ENCODE results near the gene KLHL11. TPM values are rescaled to one million over a fixed set of nuclear protein-coding genes. Genes with fewer than 3 reads are reported as not detected.
"Not testable (repeated sequence)": the region's sequence is repeated elsewhere in the genome, so short reads cannot be mapped to it uniquely, and the experiment has no call there.

Gene KLHL11
- total RNA-seq, 2 experiments from 2014 or later, result 8.9 to 9.6 TPM

DNA sequence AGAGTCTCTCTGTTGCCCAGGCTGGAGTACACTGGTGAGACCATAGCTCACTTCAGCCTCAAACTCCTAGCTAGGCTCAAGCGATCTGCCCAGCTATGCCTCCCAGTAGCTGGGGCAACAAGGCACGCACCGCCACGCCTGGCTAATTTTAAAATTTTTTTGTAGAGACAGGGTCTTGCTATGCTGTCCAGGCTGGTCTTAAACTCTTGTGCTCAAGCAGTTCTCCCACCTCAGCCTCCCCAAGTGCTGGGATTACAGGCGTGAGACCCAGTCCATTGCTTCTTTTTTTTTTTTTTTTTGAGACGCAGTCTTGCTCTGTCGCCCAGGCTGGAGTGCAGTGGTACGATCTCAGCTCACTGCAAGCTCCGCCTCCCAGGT is 9.1 kb upstream of the KLHL11 start:
- H3K9me3 Mint-ChIP-seq; H3K27ac Mint-ChIP-seq; DNase-seq; H3K4me3 Mint-ChIP-seq; H3K27me3 Mint-ChIP-seq (ENCODE audit: low read depth); H3K4me1 Mint-ChIP-seq (ENCODE audit: low read depth); intact Hi-C loops (cut with micrococcal nuclease): not testable (repeated sequence)
- CTCF ChIA-PET, result interaction anchor here (0.6 kb wide), 1 partner anchor 96 kb away, joined by 5 read pairs; no protein-coding TSS in a partner anchor
- peaks cover 38% of the 10 kb centered on the region for H3K36me3 Mint-ChIP-seq (ENCODE audit: low read depth)

DNA sequence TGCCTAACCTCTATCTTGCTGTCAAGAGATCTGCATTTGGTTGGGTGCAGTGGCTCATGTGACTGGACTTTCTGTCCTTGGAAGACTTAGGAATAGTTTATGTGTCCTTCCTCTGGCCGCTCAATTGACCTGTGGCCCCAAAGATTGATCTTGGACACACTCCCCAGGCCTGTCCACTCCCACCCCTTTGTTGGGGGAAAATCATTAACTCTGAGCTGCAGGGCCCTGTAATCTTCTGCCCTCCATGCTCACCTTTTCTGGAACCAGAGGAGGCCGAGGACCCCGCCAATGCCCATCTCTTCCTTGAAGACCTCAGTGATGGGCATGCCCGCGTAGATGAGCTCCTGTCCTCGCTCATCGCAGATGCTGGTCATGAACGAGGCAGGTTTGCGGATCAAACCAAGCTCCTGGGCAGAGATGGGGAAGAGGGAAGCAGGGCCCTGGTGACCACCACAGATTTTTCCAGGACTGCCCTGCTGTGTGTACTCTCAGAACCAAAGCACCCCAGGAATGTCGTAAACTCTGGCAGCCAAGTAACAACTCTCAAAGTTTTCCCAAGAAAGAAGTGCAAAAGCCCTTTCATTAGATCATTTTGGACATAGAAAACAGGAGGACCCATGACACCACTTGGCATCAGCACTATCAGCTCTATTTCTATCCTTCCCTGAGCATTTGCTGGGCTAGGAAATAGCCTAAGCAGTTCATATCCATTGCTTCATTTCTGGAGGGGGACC is 8.5 kb upstream of the KLHL11 start:
- CTCF ChIA-PET, result interaction anchor here (0.6 kb wide), 1 partner anchor 95 kb away, joined by 5 read pairs; no protein-coding TSS in a partner anchor
- Mint-ChIP-seq H3K4me3 (no peak overlapping the region), H3K4me1 (ENCODE audit: low read depth) (peaks cover 6% of the 10 kb centered on the region), H3K27ac (no peak overlapping the region), H3K36me3 (ENCODE audit: low read depth) (peaks cover 36% of the 10 kb centered on the region), H3K9me3 (no peaks in the 10 kb centered on the region), H3K27me3 (ENCODE audit: low read depth) (no peaks in the 10 kb centered on the region)
- intact Hi-C loops (cut with micrococcal nuclease), result no loop called here
- no peak for DNase-seq

DNA sequence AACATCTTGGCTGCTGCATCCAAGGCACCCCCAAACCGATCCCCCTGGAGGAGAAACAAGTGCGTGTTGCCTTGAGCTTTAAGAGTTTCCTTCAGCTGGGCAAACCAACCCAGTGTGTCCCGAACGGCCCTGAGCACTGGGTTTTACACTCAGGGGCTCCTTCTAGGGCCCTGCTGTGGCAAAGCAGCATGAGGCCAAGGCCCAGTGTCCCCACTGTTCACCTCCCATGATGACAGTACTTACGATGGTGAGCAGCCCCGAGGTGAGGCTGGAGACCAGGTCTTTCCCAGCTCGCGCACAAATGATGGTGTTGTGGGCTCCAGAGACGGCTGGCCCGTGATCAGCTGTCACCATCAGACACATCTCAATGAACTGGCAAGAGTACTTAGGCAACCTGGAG is 6.6 kb upstream of the KLHL11 start:
- CTCF ChIA-PET, result no interaction called here
- no peak overlapping the region for H3K27ac Mint-ChIP-seq
- no peaks in the 10 kb centered on the region for H3K9me3 Mint-ChIP-seq
- no peak for DNase-seq
- H3K4me1 Mint-ChIP-seq (ENCODE audit: low read depth), result peaks cover 10% of the 10 kb centered on the region
- no peaks in the 10 kb centered on the region for H3K27me3 Mint-ChIP-seq (ENCODE audit: low read depth)
- H3K4me3 Mint-ChIP-seq, result no peak overlapping the region
- intact Hi-C loops (cut with micrococcal nuclease), result no loop called here
- H3K36me3 Mint-ChIP-seq (ENCODE audit: low read depth), result peaks cover 37% of the 10 kb centered on the region

DNA sequence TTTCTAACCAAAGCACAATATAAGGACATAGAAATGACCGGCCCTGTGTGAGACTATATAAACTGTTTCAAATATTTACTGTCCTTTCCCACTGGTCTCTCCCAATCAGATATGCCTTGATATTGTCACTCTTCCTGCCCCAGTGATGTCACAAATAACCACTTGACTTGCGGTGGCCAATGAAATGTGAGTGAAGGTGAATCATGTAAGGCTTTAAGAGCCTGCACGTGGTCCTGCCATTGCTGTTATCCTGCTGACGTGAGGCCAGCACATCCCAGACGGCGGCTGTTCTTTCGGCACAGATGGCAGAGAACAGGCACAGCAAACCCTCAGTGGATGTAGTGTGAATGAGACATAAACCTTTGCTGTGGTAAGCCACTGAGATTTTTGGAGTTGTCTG is 5.4 kb upstream of the KLHL11 start:
- Mint-ChIP-seq H3K4me3 (no peak overlapping the region), H3K4me1 (ENCODE audit: low read depth) (peaks cover 11% of the 10 kb centered on the region), H3K36me3 (ENCODE audit: low read depth) (peaks cover 34% of the 10 kb centered on the region), H3K27me3 (ENCODE audit: low read depth) (no peaks in the 10 kb centered on the region), H3K9me3 (no peaks in the 10 kb centered on the region), H3K27ac (no peak overlapping the region)
- no peak for DNase-seq
- intact Hi-C loops (cut with micrococcal nuclease), result no loop called here
- CTCF ChIA-PET, result no interaction called here

DNA sequence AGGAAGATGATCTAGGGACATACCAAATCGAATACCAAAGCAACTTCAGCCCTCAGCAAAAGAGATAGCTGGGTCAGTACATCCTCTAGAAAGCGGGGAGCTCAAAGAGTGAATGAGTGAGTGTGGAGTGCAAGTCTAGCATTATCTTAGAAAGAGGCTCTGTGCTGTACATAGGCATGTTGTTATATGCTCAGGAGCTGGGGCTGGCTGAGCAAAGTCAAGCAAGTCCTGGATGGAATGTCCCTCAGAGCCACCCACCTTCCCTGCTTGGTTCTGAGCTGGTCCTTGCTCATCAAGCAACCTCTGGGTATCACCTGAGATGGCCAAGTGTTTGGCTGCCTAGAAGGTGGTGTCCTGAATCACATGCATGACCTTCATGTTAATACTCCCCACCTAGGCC is 4.9 kb upstream of the KLHL11 start:
- Mint-ChIP-seq H3K27ac (peak overlapping the region; percentile 56), H3K4me3 (no peak overlapping the region), H3K36me3 (ENCODE audit: low read depth) (peaks cover 34% of the 10 kb centered on the region), H3K27me3 (ENCODE audit: low read depth) (no peaks in the 10 kb centered on the region), H3K4me1 (ENCODE audit: low read depth) (peaks cover 14% of the 10 kb centered on the region), H3K9me3 (no peaks in the 10 kb centered on the region)
- DNase-seq, result no peak
- intact Hi-C loops (cut with micrococcal nuclease), result no loop called here
- CTCF ChIA-PET, result interaction anchor here (0.5 kb wide), 1 partner anchor 198 kb away, joined by 3 read pairs; no protein-coding TSS in a partner anchor

DNA sequence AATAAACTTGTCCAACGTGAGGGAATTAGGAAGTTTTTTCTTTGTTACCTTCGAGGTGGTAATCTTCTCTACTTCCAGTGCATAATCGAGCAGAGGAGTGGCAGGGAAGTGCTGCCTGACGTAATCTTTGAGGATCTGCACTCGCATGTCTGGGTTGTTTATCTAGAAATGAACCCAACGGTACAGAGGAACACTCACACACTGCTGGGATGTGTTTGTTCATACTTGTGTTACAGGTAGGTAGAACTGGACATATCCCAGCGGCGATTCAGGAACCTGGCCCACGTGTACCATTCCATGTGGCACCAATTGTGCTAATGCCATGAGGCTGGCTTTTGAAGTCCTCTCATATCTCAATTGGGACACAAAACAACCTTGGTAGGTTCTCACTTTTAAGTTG is 4.2 kb upstream of the KLHL11 start:
- intact Hi-C loops (cut with micrococcal nuclease), result loop anchor here (10.0 kb wide), 2 partner anchors 135 to 405 kb away; partner anchors contain the start of genes HAP1 and STAT5B
- peak overlapping the region; percentile 56 for H3K27ac Mint-ChIP-seq
- no peak overlapping the region for H3K4me3 Mint-ChIP-seq

DNA sequence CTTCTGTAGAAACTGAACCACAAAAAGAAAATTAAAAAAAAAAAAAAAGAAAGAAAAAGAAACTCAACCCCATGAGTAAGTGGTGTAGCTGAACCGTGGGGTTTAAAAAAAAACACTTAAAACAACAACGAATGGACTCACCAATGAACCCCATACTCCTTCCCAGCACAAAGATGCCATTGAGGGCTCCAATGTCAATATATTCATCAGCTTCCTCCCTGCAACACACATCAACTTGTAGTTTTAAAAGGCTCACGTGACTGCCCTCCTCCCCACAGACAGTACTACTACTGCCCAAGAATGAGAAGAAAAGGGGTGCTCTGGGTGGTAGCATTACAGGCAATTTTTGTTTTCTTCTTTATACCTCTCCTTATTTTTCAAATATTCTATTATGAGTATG is 3.3 kb upstream of the KLHL11 start:
- Mint-ChIP-seq H3K9me3 (no peaks in the 10 kb centered on the region), H3K27ac (peak overlapping the region; percentile 84), H3K36me3 (ENCODE audit: low read depth) (peaks cover 32% of the 10 kb centered on the region), H3K27me3 (ENCODE audit: low read depth) (no peaks in the 10 kb centered on the region), H3K4me1 (ENCODE audit: low read depth) (peaks cover 14% of the 10 kb centered on the region), H3K4me3 (no peak overlapping the region)
- no peak for DNase-seq
- CTCF ChIA-PET, result interaction anchor here (0.9 kb wide), 1 partner anchor 62 kb away, joined by 3 read pairs; the partner anchor contains the start of gene ODAD4
- intact Hi-C loops (cut with micrococcal nuclease), result loop anchor here (10.0 kb wide), 2 partner anchors 134 to 406 kb away; partner anchors contain the start of genes HAP1 and STAT5B

More for the DNA sequence above, 4.2 kb upstream of the KLHL11 start:
- H3K4me1 Mint-ChIP-seq (ENCODE audit: low read depth), result peaks cover 14% of the 10 kb centered on the region
- H3K36me3 Mint-ChIP-seq (ENCODE audit: low read depth), result peaks cover 34% of the 10 kb centered on the region
- CTCF ChIA-PET, result interaction anchor here (0.5 kb wide), 1 partner anchor 199 kb away, joined by 3 read pairs; no protein-coding TSS in a partner anchor
- DNase-seq, result no peak
- H3K27me3 Mint-ChIP-seq (ENCODE audit: low read depth), result no peaks in the 10 kb centered on the region
- H3K9me3 Mint-ChIP-seq, result no peaks in the 10 kb centered on the region

DNA sequence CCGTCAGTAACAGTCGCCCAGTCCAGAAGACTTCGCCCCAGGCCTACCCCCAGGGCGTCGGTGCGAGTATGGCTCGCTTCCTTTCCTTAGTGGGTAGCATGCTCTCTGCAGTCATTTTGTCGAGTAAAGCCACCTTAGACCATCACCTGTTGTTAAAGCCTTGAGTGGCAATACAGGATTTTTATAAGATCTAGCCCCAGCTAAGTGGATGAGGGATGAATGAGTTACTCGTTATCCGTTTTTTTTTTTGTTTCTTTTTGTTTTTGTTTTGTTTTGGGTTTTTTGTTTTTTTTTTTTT is 322 bp upstream of the KLHL11 start:
- no peak for DNase-seq
- no peaks in the 10 kb centered on the region for H3K9me3 Mint-ChIP-seq
- CTCF ChIA-PET, result interaction anchor here (1.0 to 2.6 kb wide), 3 partner anchors 26 to 202 kb away, joined by 3 to 10 read pairs (median 3); partner anchors contain the start of gene P3H4
- H3K27ac Mint-ChIP-seq, result peak overlapping the region; percentile 47
- peaks cover 25% of the 10 kb centered on the region for H3K4me1 Mint-ChIP-seq (ENCODE audit: low read depth)
- intact Hi-C loops (cut with micrococcal nuclease), result loop anchor here (1.0 to 10.0 kb wide), 7 partner anchors 29 to 409 kb away; partner anchors contain the start of genes CNP, DNAJC7, HAP1 and KLHL10
- H3K27me3 Mint-ChIP-seq (ENCODE audit: low read depth), result no peaks in the 10 kb centered on the region
- no peak overlapping the region for H3K4me3 Mint-ChIP-seq
- H3K36me3 Mint-ChIP-seq (ENCODE audit: low read depth), result peaks cover 9% of the 10 kb centered on the region

DNA sequence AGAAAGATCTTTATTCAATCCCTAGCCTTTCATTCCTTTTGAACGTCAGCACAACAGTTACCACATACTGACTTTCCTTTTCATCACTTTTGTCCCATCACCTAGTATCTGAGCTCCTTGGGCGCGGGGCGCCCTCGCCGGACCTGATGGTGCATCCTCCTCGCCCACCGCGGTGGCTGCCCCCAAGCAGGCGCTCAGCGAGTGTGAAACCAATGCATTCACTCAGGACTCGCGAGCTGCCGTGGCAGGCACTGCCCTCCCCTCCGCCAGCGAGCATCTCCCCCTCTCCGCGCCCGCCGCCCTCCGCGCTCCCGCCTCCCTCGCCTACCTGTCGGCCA is 756 bp downstream of the KLHL11 start:
- Mint-ChIP-seq H3K4me1 (ENCODE audit: low read depth) (peaks cover 34% of the 10 kb centered on the region), H3K9me3 (no peaks in the 10 kb centered on the region), H3K4me3 (no peak overlapping the region), H3K27me3 (ENCODE audit: low read depth) (no peaks in the 10 kb centered on the region), H3K36me3 (ENCODE audit: low read depth) (peaks cover 6% of the 10 kb centered on the region), H3K27ac (no peak overlapping the region)
- no peak for DNase-seq
- intact Hi-C loops (cut with micrococcal nuclease), result loop anchor here (2.0 to 10.0 kb wide), 5 partner anchors 28 to 410 kb away; partner anchors contain the start of genes CNP, HAP1, KLHL10 and NT5C3B
- CTCF ChIA-PET, result interaction anchor here (0.6 to 2.6 kb wide), 4 partner anchors 13 to 53 kb away, joined by 3 to 10 read pairs (median 4); partner anchors contain the start of gene P3H4

DNA sequence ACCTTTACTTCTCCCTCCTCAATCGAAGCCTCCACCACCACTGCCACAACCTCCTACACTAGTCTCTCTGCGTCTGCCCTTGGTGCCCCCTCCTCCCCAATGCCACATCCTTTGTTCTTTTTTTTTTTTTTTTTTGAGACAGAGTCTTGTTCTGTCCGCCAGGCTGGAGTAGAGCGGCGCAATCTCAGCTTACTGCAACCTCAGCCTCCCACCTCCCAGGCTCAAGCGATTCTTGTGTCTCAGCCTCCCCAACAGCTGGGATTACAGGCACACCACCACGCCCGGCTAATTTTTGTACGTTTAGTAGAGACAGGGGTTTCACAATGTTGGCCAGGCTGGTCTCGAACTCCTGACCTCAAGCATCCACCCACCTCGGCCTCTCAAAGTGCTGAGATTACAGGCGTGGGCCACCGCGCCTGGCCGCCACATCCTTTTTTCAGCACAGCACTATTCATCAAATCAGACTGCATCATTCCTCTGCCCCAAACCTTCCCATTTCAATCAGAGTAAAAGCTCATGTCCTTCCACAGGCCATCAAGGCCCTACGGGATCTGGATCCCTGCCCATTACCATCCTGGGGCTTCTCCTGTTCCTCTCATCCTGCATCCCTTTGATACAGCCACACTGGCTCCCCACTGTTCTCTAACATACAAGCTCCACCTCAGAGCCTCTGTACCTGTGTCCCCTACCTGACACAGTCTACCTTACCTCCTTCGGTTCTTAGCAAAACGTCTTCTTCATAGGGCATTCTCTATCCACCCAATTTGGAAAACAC is 2.0 kb downstream of the KLHL11 start:
- peaks cover 24% of the 10 kb centered on the region for H3K4me1 Mint-ChIP-seq (ENCODE audit: low read depth)
- DNase-seq, result peak; percentile 50
- H3K27ac Mint-ChIP-seq, result no peak overlapping the region
- H3K27me3 Mint-ChIP-seq (ENCODE audit: low read depth), result no peaks in the 10 kb centered on the region
- peaks cover 3% of the 10 kb centered on the region for H3K36me3 Mint-ChIP-seq (ENCODE audit: low read depth)
- intact Hi-C loops (cut with micrococcal nuclease), result loop anchor here (10.0 kb wide), 2 partner anchors 128 to 412 kb away; partner anchors contain the start of genes HAP1 and STAT5B
- CTCF ChIA-PET, result interaction anchor here (2.6 kb wide), 1 partner anchor 52 kb away, joined by 10 read pairs; the partner anchor contains the start of gene P3H4
- no peaks in the 10 kb centered on the region for H3K9me3 Mint-ChIP-seq
- H3K4me3 Mint-ChIP-seq, result no peak overlapping the region

DNA sequence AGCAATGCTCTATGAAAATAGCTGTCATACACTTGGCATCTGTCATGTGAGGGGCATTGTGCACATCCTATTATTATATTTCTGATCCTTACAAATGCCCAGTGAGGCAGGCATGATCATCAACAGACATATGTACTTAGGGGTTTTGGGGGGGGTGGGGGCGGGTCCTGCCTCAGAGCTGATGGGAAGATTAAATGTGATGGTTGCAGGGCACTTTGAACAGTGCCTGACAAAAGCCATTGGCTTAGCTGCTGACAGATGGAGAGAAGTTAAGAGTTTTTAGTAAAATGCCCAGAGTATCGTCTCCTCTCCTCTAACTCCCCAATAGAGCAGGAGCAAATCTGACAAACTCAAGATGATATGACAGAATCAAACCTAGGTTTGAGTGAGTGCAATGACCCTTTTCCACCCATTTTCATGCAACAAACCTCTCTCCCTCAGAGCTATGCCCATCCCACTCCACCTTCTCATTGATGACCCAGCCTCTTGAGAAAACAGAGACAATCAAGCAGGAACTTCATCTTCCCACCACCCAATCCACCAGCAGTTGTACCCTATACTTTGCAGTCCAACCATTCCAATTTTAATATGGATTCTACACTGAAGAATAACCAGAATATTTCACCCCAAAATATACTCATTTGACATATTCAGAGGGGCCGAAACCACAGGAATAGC is 4.8 kb downstream of the KLHL11 start:
- no peaks in the 10 kb centered on the region for H3K27me3 Mint-ChIP-seq (ENCODE audit: low read depth)
- CTCF ChIA-PET, result no interaction called here
- H3K9me3 Mint-ChIP-seq, result no peaks in the 10 kb centered on the region
- peaks cover 2% of the 10 kb centered on the region for H3K36me3 Mint-ChIP-seq (ENCODE audit: low read depth)
- peaks cover 21% of the 10 kb centered on the region for H3K4me1 Mint-ChIP-seq (ENCODE audit: low read depth)
- intact Hi-C loops (cut with micrococcal nuclease), result loop anchor here (10.0 kb wide), 2 partner anchors 126 to 414 kb away; partner anchors contain the start of genes HAP1 and STAT5B
- no peak overlapping the region for H3K27ac Mint-ChIP-seq
- no peak overlapping the region for H3K4me3 Mint-ChIP-seq
- no peak for DNase-seq

DNA sequence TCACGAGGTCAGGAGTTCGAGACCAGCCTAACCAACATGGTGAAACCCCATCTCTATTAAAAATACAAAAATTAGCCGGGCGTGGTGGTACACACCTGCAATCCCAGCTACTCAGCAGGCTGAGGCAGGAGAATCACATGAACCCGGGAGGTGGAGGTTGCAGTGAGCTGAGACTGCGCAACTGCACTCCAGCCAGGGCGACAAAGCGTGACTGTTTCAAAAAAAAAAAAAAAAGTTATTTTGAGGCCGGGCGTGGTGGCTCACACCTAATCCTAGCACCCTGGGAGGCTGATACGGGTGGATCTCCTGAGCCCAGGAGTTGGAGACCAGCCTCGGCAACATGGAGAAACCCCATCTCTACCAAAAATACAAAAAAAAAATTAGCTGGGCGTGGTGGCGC is 13.8 kb downstream of the KLHL11 start:
- H3K27ac Mint-ChIP-seq; intact Hi-C loops (cut with micrococcal nuclease); DNase-seq; H3K27me3 Mint-ChIP-seq (ENCODE audit: low read depth); H3K9me3 Mint-ChIP-seq; H3K4me3 Mint-ChIP-seq: not testable (repeated sequence)
- CTCF ChIA-PET, result interaction anchor here (0.6 to 1.4 kb wide), 5 partner anchors 13 to 156 kb away, joined by 3 to 5 read pairs (median 3); partner anchors contain the start of genes KLHL11 and P3H4
- Mint-ChIP-seq H3K4me1 (ENCODE audit: low read depth) (peaks cover 30% of the 10 kb centered on the region), H3K36me3 (ENCODE audit: low read depth) (peaks cover 23% of the 10 kb centered on the region)

Measured in activated naive CD4-positive, alpha-beta T cell treated with anti-CD3 and anti-CD28 coated beads for 36 hours (primary cell).